Caco-2 (cell line): ENCODE measurements around the gene EMILIN3. TPM values are rescaled to one million over a fixed set of nuclear protein-coding genes. Genes with fewer than 3 reads are reported as not detected.

Experiments
- BruUV-seq: library from RNA; stranded (reverse); fragments of 400-500 nt; replicated peaks from 2 replicates; lab custom pipeline; 2021; lab: Mats Ljungman, UMichigan
- CTCF ChIA-PET: fragments of 300-600 bp; sonication (Branson Sonifier 250); formaldehyde crosslinking; loops from one replicate; lab custom pipeline; 2022; ENCODE audit warnings: antibody characterized with exemption; lab: Charles Lee
- POLR2A ChIA-PET: fragments of 300-600 bp; sonication (Branson Sonifier 250); formaldehyde crosslinking; loops from one replicate; lab custom pipeline; 2022; ENCODE audit warnings: antibody characterized with exemption; lab: Charles Lee
- DNase-seq, 2 experiments: peaks; one replicate each; pipeline versions ENCODE4 v3.0.0 to v3.0.0-alpha.2; 2020 to 2022
- H3K27me3 ChIP-seq: replicated peaks from 2 replicates; pipeline ENCODE4 v1.6.0; 2011; ENCODE audit warnings: low read length; ENCODE audit not compliant: control insufficient read depth, insufficient read depth
- H3K36me3 ChIP-seq: 2 replicates; pipeline ENCODE4 v1.5.1; 2011; ENCODE audit warnings: low read length; ENCODE audit not compliant: control insufficient read depth, insufficient read depth
- H3K4me1 ChIP-seq: fragments of 250-450 bp; sonication (Bioruptor Pico); 2 replicates; pipeline ENCODE4 v1.5.1; 2020; ENCODE audit warnings: mild to moderate bottlenecking
- H3K4me3 ChIP-seq: 2 replicates; pipeline ENCODE4 v1.5.1; 2011; ENCODE audit warnings: low read depth, mild to moderate bottlenecking, control low read depth, low read length
- H3K9me3 ChIP-seq: fragments of 250-450 bp; sonication (Bioruptor Pico); 2 replicates; pipeline ENCODE4 v1.5.1; 2020; ENCODE audit warnings: mild to moderate bottlenecking, moderate library complexity
- H3K27ac Mint-ChIP-seq: one replicate; pipeline ENCODE4 v1.8.0; 2022; ENCODE audit warnings: mixed read lengths; ENCODE audit not compliant: unreplicated experiment
- H3K27me3 Mint-ChIP-seq: one replicate; pipeline ENCODE4 v1.8.0; 2022; ENCODE audit warnings: mixed read lengths; ENCODE audit not compliant: insufficient read depth, unreplicated experiment
- H3K36me3 Mint-ChIP-seq: one replicate; pipeline ENCODE4 v1.8.0; 2022; ENCODE audit warnings: mild to moderate bottlenecking, mixed read lengths; ENCODE audit not compliant: insufficient read depth, unreplicated experiment
- H3K4me1 Mint-ChIP-seq: one replicate; pipeline ENCODE4 v1.8.0; 2022; ENCODE audit warnings: low read depth, mixed read lengths; ENCODE audit not compliant: unreplicated experiment
- H3K4me3 Mint-ChIP-seq: one replicate; pipeline ENCODE4 v1.8.0; 2022; ENCODE audit warnings: mild to moderate bottlenecking, moderate library complexity, mixed read lengths; ENCODE audit not compliant: unreplicated experiment
- H3K9me3 Mint-ChIP-seq: one replicate; pipeline ENCODE4 v1.8.0; 2022; ENCODE audit warnings: mixed read lengths; ENCODE audit not compliant: unreplicated experiment
- CTCF ChIP-seq, 2 experiments: fragments of 200-600 bp in 1 of 2; IDR thresholded peaks; 1 replicate in 1 of 2; 2 replicates in 1 of 2; pipeline versions ENCODE4 v1.5.1 to v1.8.0; 2011 to 2022; ENCODE audit warnings: antibody characterized with exemption in 1 of 2, control low read depth in 1 of 2, inconsistent platforms in 1 of 2, low read depth in 1 of 2, low read length in 1 of 2, mild to moderate bottlenecking in 1 of 2, moderate library complexity in 1 of 2; ENCODE audit not compliant: insufficient read depth in 1 of 2, severe bottlenecking in 1 of 2, unreplicated experiment in 1 of 2
- intact Hi-C: fragments of 100-400 bp; cut with micrococcal nuclease; formaldehyde crosslinking; loops from one replicate; pipeline ENCODE4 v1.10.0; 2022; ENCODE audit not compliant: unreplicated experiment
- total RNA-seq: library from RNA; stranded (reverse); gene quantifications from 2 replicates; pipeline ENCODE4 v1.2.3, GENCODE V29; 2022

EMILIN3 gene
- total RNA-seq, 1 experiment from 2014 or later: 0.50 TPM

GRCh38 chr20:41342474-41343464 is 23.8 kb downstream of the EMILIN3 start:
- peak overlapping the region; percentile 6 for H3K4me3 Mint-ChIP-seq
- DNase-seq: peak; percentile 58 to 64
- Histone ChIP-seq H3K4me1 (peaks cover 25% of the 10 kb centered on the region), H3K36me3 (no peaks in the 10 kb centered on the region), H3K4me3 (no peak overlapping the region), H3K9me3 (no peaks in the 10 kb centered on the region), H3K27me3 (no peaks in the 10 kb centered on the region)
- peaks cover 9% of the 10 kb centered on the region for H3K36me3 Mint-ChIP-seq
- no peak for TF ChIP-seq CTCF (IDR thresholded peaks at IDR 0.05; ENCODE audit: insufficient read depth in 1 of 2, low read depth in 1 of 2, low read length in 1 of 2, severe bottlenecking in 1 of 2, unreplicated experiment in 1 of 2)
- POLR2A ChIA-PET: interaction anchor here (0.6 kb wide), 1 partner anchor 111 kb away, joined by 5 read pairs; no protein-coding TSS in a partner anchor
- BruUV-seq: no TSS peak
- intact Hi-C loops: loop anchor here (2.0 to 5.0 kb wide), 3 partner anchors 14 to 230 kb away; no protein-coding TSS in a partner anchor
- peaks cover 21% of the 10 kb centered on the region for H3K4me1 Mint-ChIP-seq
- CTCF ChIA-PET: interaction anchor here (0.6 to 1.3 kb wide), 7 partner anchors 23 to 522 kb away, joined by 3 to 9 read pairs (median 4); no protein-coding TSS in a partner anchor
- peak overlapping the region; percentile 39 for H3K27ac Mint-ChIP-seq
- H3K27me3 Mint-ChIP-seq: no peaks in the 10 kb centered on the region
- no peaks in the 10 kb centered on the region for H3K9me3 Mint-ChIP-seq

GRCh38 chr20:41340327-41341055 is 26.1 kb downstream of the EMILIN3 start, which contains the start of gene LPIN3:
TSS of gene LPIN3 (plus strand) at chr20:41340821. CDS start at chr20:41345804, 4,983 bp downstream.
- peak; percentile 99 for DNase-seq
- Histone ChIP-seq H3K27me3 (no peaks in the 10 kb centered on the region), H3K36me3 (no peaks in the 10 kb centered on the region), H3K4me3 (peak within 1 kb of the TSS; percentile 51), H3K9me3 (no peaks in the 10 kb centered on the region), H3K4me1 (peaks cover 25% of the 10 kb centered on the region)
- ChIA-PET CTCF (interaction anchor here (0.6 to 4.3 kb wide), 87 partner anchors 9 to 1883 kb away, joined by 3 to 185 read pairs (median 5); partner anchors contain the start of genes CHD6, PLCG1 and ZHX3), POLR2A (interaction anchor here (0.5 to 2.0 kb wide), 25 partner anchors 13 to 1769 kb away, joined by 3 to 16 read pairs (median 6); partner anchors contain the start of gene ZHX3)
- H3K9me3 Mint-ChIP-seq: no peaks in the 10 kb centered on the region
- no peaks in the 10 kb centered on the region for H3K27me3 Mint-ChIP-seq
- TF ChIP-seq CTCF (IDR thresholded peaks at IDR 0.05; ENCODE audit: insufficient read depth in 1 of 2, low read depth in 1 of 2, low read length in 1 of 2, severe bottlenecking in 1 of 2, unreplicated experiment in 1 of 2): peak in 1 of 2 experiments; percentile 79
- H3K27ac Mint-ChIP-seq: peak within 1 kb of the TSS; percentile 69
- intact Hi-C loops: loop anchor here (1.0 to 5.0 kb wide), 13 partner anchors 23 to 372 kb away; partner anchors contain the start of genes CHD6 and ZHX3
- H3K4me3 Mint-ChIP-seq: peak within 1 kb of the TSS; percentile 96
- no TSS peak for BruUV-seq
- peaks cover 9% of the 10 kb centered on the region for H3K36me3 Mint-ChIP-seq
- H3K4me1 Mint-ChIP-seq: peaks cover 21% of the 10 kb centered on the region
